Thyroid gland (tissue), 4 donors: Measurements from ENCODE around the gene OTUD4.

Experiments
- CTCF ChIP-seq, 6 experiments: fragments of 200-600 bp in 3 of 6; fragments of 450-650 bp in 3 of 6; sonication (generic) in 3 of 6; IDR thresholded peaks; one replicate each; pipeline ENCODE4 v1.5.1; 2016 to 2019; ENCODE audit warnings: antibody characterized with exemption in 6 of 6, mild to moderate bottlenecking in 2 of 6, inconsistent platforms in 1 of 6, moderate library complexity in 1 of 6
- POLR2A ChIP-seq, 2 donors: fragments of 450-650 bp; IDR thresholded peaks; one replicate each; pipeline ENCODE4 v1.6.1; 2017; ENCODE audit warnings: antibody characterized with exemption in 2 of 2, mild to moderate bottlenecking in 2 of 2, moderate library complexity in 1 of 2

- no peak for TF ChIP-seq CTCF (IDR thresholded peaks at IDR 0.05)
- TF ChIP-seq POLR2A (IDR thresholded peaks at IDR 0.05): no peak
Measured at GRCh38 chr4:145170223-145170622, 10.2 kb downstream of the OTUD4 start.
